HepG2 (cell line): ENCODE data around the gene SBNO1.

Source experiments
- BHLHE40 ChIP-seq: IDR thresholded peaks from 2 replicates; pipeline ENCODE4 v1.6.1; 2011; ENCODE audit warnings: low read length, improper control_type of control experiment
- CTCF ChIP-seq: sonication (generic); formaldehyde crosslinking; IDR thresholded peaks from 2 replicates; pipeline ENCODE4 v1.5.0; 2020; ENCODE audit warnings: mild to moderate bottlenecking, missing genetic modification reagents, moderate library complexity
- TEF ChIP-seq: sonication (generic); formaldehyde crosslinking; IDR thresholded peaks from 2 replicates; pipeline ENCODE4 v1.5.0; 2020; ENCODE audit warnings: missing genetic modification reagents

- TF ChIP-seq CTCF (CRISPR knock-in tag): no peak; the same call in 1 of the 2 replicates
- TF ChIP-seq BHLHE40: no peak
- TF ChIP-seq TEF (CRISPR knock-in tag): no peak
These were observed 25.1 kb upstream of the SBNO1 start for GRCh38 chr12:123389560-123390351.
